Measurements from ENCODE around the gene SERPINA12. TPM values are rescaled to one million over a fixed set of nuclear protein-coding genes. Genes with fewer than 3 reads are reported as not detected.
A peak's percentile ranks its signal among the peaks of the same experiment; 100 is the strongest.

Gene SERPINA12
- total and polyA plus RNA-seq, 5 donors from 2014 or later = not detected

- Histone ChIP-seq H3K9me3 (ENCODE audit: control insufficient read depth in 2 of 2, low read length in 2 of 2) (no peaks in the 10 kb centered on the region), H3K27ac (ENCODE audit: insufficient read depth, low read length, poor library complexity, severe bottlenecking) (no peak overlapping the region), H3K27me3 (ENCODE audit: control insufficient read depth, insufficient read depth, low read length) (no peaks in the 10 kb centered on the region), H3K4me3 (ENCODE audit: low read depth, low read length) (no peak overlapping the region), H3K4me1 (ENCODE audit: control insufficient read depth, insufficient read depth, low read length, poor library complexity, severe bottlenecking) (no peaks in the 10 kb centered on the region), H3K36me3 (ENCODE audit: control insufficient read depth, insufficient read depth, low read length) (no peaks in the 10 kb centered on the region)
- Mint-ChIP-seq H3K4me1 (no peaks in the 10 kb centered on the region), H3K9me3 (peaks cover 0 to 4% (median 0%) of the 10 kb centered on the region in 7 donors), H3K36me3 (no peaks in the 10 kb centered on the region), H3K27me3 (peaks cover 4% of the 10 kb centered on the region), H3K4me3 (no peak overlapping the region), H3K27ac (no peak overlapping the region)
- no peak for DNase-seq
- no peak for ATAC-seq (ENCODE audit: low read depth in 2 of 2)
These were observed 32.1 kb upstream of the SERPINA12 start for GRCh38 chr14:94541234-94541975.

- ATAC-seq (ENCODE audit: low read depth in 2 of 2) = no peak
- no peak overlapping the region for H3K27ac Mint-ChIP-seq
- H3K4me3 Mint-ChIP-seq = no peak overlapping the region
- peaks cover 4% of the 10 kb centered on the region for H3K27me3 Mint-ChIP-seq
- peaks cover 0 to 4% (median 0%) of the 10 kb centered on the region in 7 donors for H3K9me3 Mint-ChIP-seq
- H3K27me3 ChIP-seq (ENCODE audit: control insufficient read depth, insufficient read depth, low read length) = no peaks in the 10 kb centered on the region
- no peaks in the 10 kb centered on the region for H3K36me3 Mint-ChIP-seq
- no peak overlapping the region for H3K4me3 ChIP-seq (ENCODE audit: low read depth, low read length)
- no peaks in the 10 kb centered on the region for H3K4me1 ChIP-seq (ENCODE audit: control insufficient read depth, insufficient read depth, low read length, poor library complexity, severe bottlenecking)
- H3K36me3 ChIP-seq (ENCODE audit: control insufficient read depth, insufficient read depth, low read length) = no peaks in the 10 kb centered on the region
- no peaks in the 10 kb centered on the region for H3K4me1 Mint-ChIP-seq
- no peak overlapping the region for H3K27ac ChIP-seq (ENCODE audit: insufficient read depth, low read length, poor library complexity, severe bottlenecking)
- DNase-seq = no peak
- H3K9me3 ChIP-seq (ENCODE audit: control insufficient read depth in 2 of 2, low read length in 2 of 2) = no peaks in the 10 kb centered on the region
These were observed 30.9 kb upstream of the SERPINA12 start for GRCh38 chr14:94540031-94540794.

GRCh38 chr14:94539181-94539580 is 29.9 kb upstream of the SERPINA12 start:
- Histone ChIP-seq H3K4me1 (ENCODE audit: control insufficient read depth, insufficient read depth, low read length, poor library complexity, severe bottlenecking) (no peaks in the 10 kb centered on the region), H3K9me3 (ENCODE audit: control insufficient read depth in 2 of 2, low read length in 2 of 2) (no peaks in the 10 kb centered on the region), H3K27ac (ENCODE audit: insufficient read depth, low read length, poor library complexity, severe bottlenecking) (no peak overlapping the region), H3K27me3 (ENCODE audit: control insufficient read depth, insufficient read depth, low read length) (no peaks in the 10 kb centered on the region), H3K36me3 (ENCODE audit: control insufficient read depth, insufficient read depth, low read length) (no peaks in the 10 kb centered on the region), H3K4me3 (ENCODE audit: low read depth, low read length) (no peak overlapping the region)
- no peaks in the 10 kb centered on the region for H3K36me3 Mint-ChIP-seq
- H3K9me3 Mint-ChIP-seq = peaks cover 0 to 4% (median 0%) of the 10 kb centered on the region in 7 donors
- peaks cover 4% of the 10 kb centered on the region for H3K27me3 Mint-ChIP-seq
- DNase-seq (no peak), ATAC-seq (ENCODE audit: low read depth in 2 of 2) (no peak)
- no peaks in the 10 kb centered on the region for H3K4me1 Mint-ChIP-seq
- H3K4me3 Mint-ChIP-seq = no peak overlapping the region
- no peak overlapping the region for H3K27ac Mint-ChIP-seq

GRCh38 chr14:94538070-94538740 is 28.9 kb upstream of the SERPINA12 start:
- no peak for DNase-seq
- no peak overlapping the region for H3K4me3 ChIP-seq (ENCODE audit: low read depth, low read length)
- H3K4me1 Mint-ChIP-seq = no peaks in the 10 kb centered on the region
- no peak for ATAC-seq (ENCODE audit: low read depth in 2 of 2)
- peaks cover 4% of the 10 kb centered on the region for H3K27me3 Mint-ChIP-seq
- H3K9me3 ChIP-seq (ENCODE audit: control insufficient read depth in 2 of 2, low read length in 2 of 2) = no peaks in the 10 kb centered on the region
- no peaks in the 10 kb centered on the region for H3K4me1 ChIP-seq (ENCODE audit: control insufficient read depth, insufficient read depth, low read length, poor library complexity, severe bottlenecking)
- H3K27ac Mint-ChIP-seq = no peak overlapping the region
- H3K27ac ChIP-seq (ENCODE audit: insufficient read depth, low read length, poor library complexity, severe bottlenecking) = no peak overlapping the region
- H3K36me3 Mint-ChIP-seq = no peaks in the 10 kb centered on the region
- H3K9me3 Mint-ChIP-seq = peaks cover 0 to 4% (median 0%) of the 10 kb centered on the region in 7 donors
- no peaks in the 10 kb centered on the region for H3K27me3 ChIP-seq (ENCODE audit: control insufficient read depth, insufficient read depth, low read length)
- H3K36me3 ChIP-seq (ENCODE audit: control insufficient read depth, insufficient read depth, low read length) = no peaks in the 10 kb centered on the region
- H3K4me3 Mint-ChIP-seq = no peak overlapping the region

GRCh38 chr14:94536836-94537235 is 27.6 kb upstream of the SERPINA12 start:
- no peak for ATAC-seq (ENCODE audit: low read depth in 2 of 2)
- Mint-ChIP-seq H3K27me3 (peaks cover 4% of the 10 kb centered on the region), H3K36me3 (no peaks in the 10 kb centered on the region)

GRCh38 chr14:94535506-94535905 is 26.2 kb upstream of the SERPINA12 start:
- H3K27ac ChIP-seq (ENCODE audit: insufficient read depth, low read length, poor library complexity, severe bottlenecking) = no peak overlapping the region
- Mint-ChIP-seq H3K27ac (no peak overlapping the region), H3K36me3 (no peaks in the 10 kb centered on the region), H3K27me3 (no peaks in the 10 kb centered on the region), H3K9me3 (peaks cover 0 to 4% (median 0%) of the 10 kb centered on the region in 7 donors), H3K4me1 (no peaks in the 10 kb centered on the region), H3K4me3 (no peak overlapping the region)
- no peaks in the 10 kb centered on the region for H3K27me3 ChIP-seq (ENCODE audit: control insufficient read depth, insufficient read depth, low read length)
- no peak overlapping the region for H3K4me3 ChIP-seq (ENCODE audit: low read depth, low read length)
- no peak for ATAC-seq (ENCODE audit: low read depth in 2 of 2)
- H3K36me3 ChIP-seq (ENCODE audit: control insufficient read depth, insufficient read depth, low read length) = no peaks in the 10 kb centered on the region
- DNase-seq = no peak
- H3K4me1 ChIP-seq (ENCODE audit: control insufficient read depth, insufficient read depth, low read length, poor library complexity, severe bottlenecking) = no peaks in the 10 kb centered on the region
- no peaks in the 10 kb centered on the region for H3K9me3 ChIP-seq (ENCODE audit: control insufficient read depth in 2 of 2, low read length in 2 of 2)

More at GRCh38 chr14:94536836-94537235, 27.6 kb upstream of the SERPINA12 start:
- Mint-ChIP-seq H3K27ac (no peak overlapping the region), H3K9me3 (peaks cover 0 to 4% (median 0%) of the 10 kb centered on the region in 7 donors), H3K4me3 (no peak overlapping the region), H3K4me1 (no peaks in the 10 kb centered on the region)
- Histone ChIP-seq H3K36me3 (ENCODE audit: control insufficient read depth, insufficient read depth, low read length) (no peaks in the 10 kb centered on the region), H3K9me3 (ENCODE audit: control insufficient read depth in 2 of 2, low read length in 2 of 2) (no peaks in the 10 kb centered on the region), H3K4me1 (ENCODE audit: control insufficient read depth, insufficient read depth, low read length, poor library complexity, severe bottlenecking) (no peaks in the 10 kb centered on the region), H3K27me3 (ENCODE audit: control insufficient read depth, insufficient read depth, low read length) (no peaks in the 10 kb centered on the region), H3K4me3 (ENCODE audit: low read depth, low read length) (no peak overlapping the region), H3K27ac (ENCODE audit: insufficient read depth, low read length, poor library complexity, severe bottlenecking) (no peak overlapping the region)
- no peak for DNase-seq

GRCh38 chr14:94532447-94532846 is 23.2 kb upstream of the SERPINA12 start:
- Histone ChIP-seq H3K27ac (ENCODE audit: insufficient read depth, low read length, poor library complexity, severe bottlenecking) (no peak overlapping the region), H3K36me3 (ENCODE audit: control insufficient read depth, insufficient read depth, low read length) (no peaks in the 10 kb centered on the region), H3K4me1 (ENCODE audit: control insufficient read depth, insufficient read depth, low read length, poor library complexity, severe bottlenecking) (no peaks in the 10 kb centered on the region), H3K9me3 (ENCODE audit: control insufficient read depth in 2 of 2, low read length in 2 of 2) (no peaks in the 10 kb centered on the region), H3K27me3 (ENCODE audit: control insufficient read depth, insufficient read depth, low read length) (peaks cover 2% of the 10 kb centered on the region), H3K4me3 (ENCODE audit: low read depth, low read length) (no peak overlapping the region)
- peaks cover 0 to 3% (median 0%) of the 10 kb centered on the region in 7 donors for H3K9me3 Mint-ChIP-seq
- no peak overlapping the region for H3K4me3 Mint-ChIP-seq
- no peaks in the 10 kb centered on the region for H3K27me3 Mint-ChIP-seq
- H3K36me3 Mint-ChIP-seq = no peaks in the 10 kb centered on the region
- no peak overlapping the region for H3K27ac Mint-ChIP-seq
- no peak for ATAC-seq (ENCODE audit: low read depth in 2 of 2)
- no peaks in the 10 kb centered on the region for H3K4me1 Mint-ChIP-seq
- DNase-seq = peak in 1 of 3 donors; percentile 2
